ENCODE measurements around the gene DHDDS. TPM values are rescaled to one million over a fixed set of nuclear protein-coding genes. Genes with fewer than 3 reads are reported as not detected.

DHDDS gene
- polyA plus RNA-seq, 1 donor, result 35.2 TPM

DNA sequence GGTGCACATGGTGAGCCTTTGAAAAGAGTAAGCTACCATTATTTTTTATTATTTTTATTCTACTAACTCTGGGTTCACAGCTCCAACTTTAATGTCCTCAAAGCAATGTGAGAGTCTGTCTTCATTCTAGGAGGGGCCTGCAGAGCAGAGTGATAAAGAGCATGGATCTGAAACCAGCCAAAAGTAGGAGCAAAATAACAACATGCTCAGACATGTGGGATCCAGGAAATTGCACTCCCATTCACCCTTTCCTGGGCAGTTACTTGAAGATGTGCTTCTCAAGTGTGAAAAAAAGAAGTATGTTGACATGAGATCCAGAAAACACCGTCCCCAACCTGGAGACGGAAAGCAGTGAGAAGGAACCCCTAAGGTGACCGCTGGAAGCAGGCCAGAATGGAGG lies 30.2 kb upstream of the DHDDS start:
- no peaks in the 10 kb centered on the region for H3K9me3 ChIP-seq (ENCODE audit: control insufficient read depth, low read depth, low read length)
- 79% methylated on average over 3 of the region's 3 CpGs for WGBS (ENCODE audit: insufficient coverage, low lambda C conversion rate)
- no peaks in the 10 kb centered on the region for H3K4me1 ChIP-seq (ENCODE audit: control insufficient read depth, insufficient read depth, low read length)
- no peak overlapping the region for H3K4me3 ChIP-seq (ENCODE audit: low read length)
- no peak overlapping the region for H3K27ac ChIP-seq (ENCODE audit: low read length)
- DNase-seq, result no peak
- H3K27me3 ChIP-seq (ENCODE audit: control insufficient read depth, insufficient read depth, low read length), result no peaks in the 10 kb centered on the region
- no peaks in the 10 kb centered on the region for H3K36me3 ChIP-seq (ENCODE audit: control insufficient read depth, insufficient read depth, low read length)

DNA sequence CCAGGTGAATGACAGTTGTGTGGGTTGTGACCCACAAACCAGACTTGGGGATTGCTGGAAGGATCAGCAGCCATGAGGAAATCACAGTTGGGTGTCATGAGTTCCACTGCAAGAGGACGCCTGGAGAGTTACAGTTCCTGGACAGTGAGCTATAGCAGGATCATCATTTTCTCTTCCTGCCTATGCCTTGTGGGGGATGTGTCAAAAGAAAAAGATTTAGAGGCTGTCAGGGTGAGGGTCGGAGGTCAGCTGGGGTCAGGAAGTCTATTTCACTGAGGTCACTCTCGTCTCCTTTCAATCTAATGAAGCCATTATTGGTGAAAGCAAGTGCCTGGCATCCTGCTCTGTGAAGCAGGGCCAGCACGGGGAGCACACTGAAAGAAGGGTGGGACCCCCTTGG lies 28.5 kb upstream of the DHDDS start:
- no peak for DNase-seq
- WGBS (ENCODE audit: insufficient coverage, low lambda C conversion rate), result no CpG with 5 or more reads among the region's 4 CpGs
- Histone ChIP-seq H3K4me3 (ENCODE audit: low read length) (no peak overlapping the region), H3K36me3 (ENCODE audit: control insufficient read depth, insufficient read depth, low read length) (no peaks in the 10 kb centered on the region), H3K27me3 (ENCODE audit: control insufficient read depth, insufficient read depth, low read length) (peaks cover 1% of the 10 kb centered on the region), H3K9me3 (ENCODE audit: control insufficient read depth, low read depth, low read length) (no peaks in the 10 kb centered on the region), H3K4me1 (ENCODE audit: control insufficient read depth, insufficient read depth, low read length) (no peaks in the 10 kb centered on the region), H3K27ac (ENCODE audit: low read length) (no peak overlapping the region)

DNA sequence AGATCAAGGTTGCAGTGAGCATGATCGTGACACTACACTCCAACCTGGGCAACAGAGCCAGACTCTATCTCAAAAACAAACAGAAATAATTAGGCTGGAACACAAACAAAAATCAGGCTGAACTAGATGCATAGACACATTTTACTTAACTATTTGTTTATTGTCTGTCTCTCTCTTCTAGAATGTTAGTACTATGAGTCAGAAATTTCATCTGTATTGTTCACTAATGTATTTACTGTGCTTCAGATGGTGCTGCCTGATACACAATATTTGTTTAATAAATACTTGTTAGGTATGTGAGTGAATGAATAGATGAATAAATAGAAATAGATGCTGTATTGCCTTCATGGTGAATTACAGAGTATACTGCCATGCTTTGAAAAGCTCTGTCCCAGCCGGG lies 27.5 kb upstream of the DHDDS start:
- no CpG with 5 or more reads among the region's 2 CpGs for WGBS (ENCODE audit: insufficient coverage, low lambda C conversion rate)
- Histone ChIP-seq H3K4me1 (ENCODE audit: control insufficient read depth, insufficient read depth, low read length) (no peaks in the 10 kb centered on the region), H3K9me3 (ENCODE audit: control insufficient read depth, low read depth, low read length) (no peaks in the 10 kb centered on the region), H3K36me3 (ENCODE audit: control insufficient read depth, insufficient read depth, low read length) (no peaks in the 10 kb centered on the region), H3K4me3 (ENCODE audit: low read length) (no peak overlapping the region), H3K27me3 (ENCODE audit: control insufficient read depth, insufficient read depth, low read length) (peaks cover 11% of the 10 kb centered on the region), H3K27ac (ENCODE audit: low read length) (no peak overlapping the region)
- no peak for DNase-seq

DNA sequence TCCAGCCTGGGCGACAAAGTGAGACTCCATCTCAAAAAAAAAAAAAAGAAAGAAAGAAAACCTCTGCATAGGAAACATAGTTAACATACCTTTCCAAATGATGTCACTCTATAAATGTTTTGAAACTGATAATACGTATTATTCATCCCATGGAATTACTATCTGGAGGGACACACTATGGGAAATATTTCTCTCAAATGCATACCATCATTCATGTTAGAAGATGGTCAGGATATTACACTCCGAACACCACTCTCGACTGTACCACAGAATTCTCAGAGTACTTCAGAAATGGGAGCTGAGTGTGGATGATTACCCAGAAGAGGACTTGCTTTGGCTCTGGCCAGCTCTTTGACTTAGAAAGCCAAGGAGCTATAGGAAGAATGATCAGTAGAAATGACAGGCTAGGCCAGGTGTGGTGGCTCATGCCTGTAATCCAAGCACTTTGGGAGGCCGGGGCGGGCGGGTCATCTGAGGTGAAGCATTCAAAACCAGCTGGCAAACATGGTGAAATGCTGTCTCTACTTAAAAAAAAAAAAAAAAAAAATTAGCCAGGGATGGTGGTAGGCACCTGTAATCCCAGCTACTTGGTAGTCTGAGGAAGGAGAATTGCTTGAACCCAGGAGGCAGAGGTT lies 26.7 kb upstream of the DHDDS start:
- Histone ChIP-seq H3K27me3 (ENCODE audit: control insufficient read depth, insufficient read depth, low read length) (peaks cover 19% of the 10 kb centered on the region), H3K27ac (ENCODE audit: low read length) (no peak overlapping the region), H3K9me3 (ENCODE audit: control insufficient read depth, low read depth, low read length) (peaks cover under 1% of the 10 kb centered on the region), H3K4me1 (ENCODE audit: control insufficient read depth, insufficient read depth, low read length) (no peaks in the 10 kb centered on the region), H3K36me3 (ENCODE audit: control insufficient read depth, insufficient read depth, low read length) (no peaks in the 10 kb centered on the region), H3K4me3 (ENCODE audit: low read length) (no peak overlapping the region)
- DNase-seq, result no peak
- WGBS (ENCODE audit: insufficient coverage, low lambda C conversion rate), result 80% methylated on average over 1 of the region's 7 CpGs

DNA sequence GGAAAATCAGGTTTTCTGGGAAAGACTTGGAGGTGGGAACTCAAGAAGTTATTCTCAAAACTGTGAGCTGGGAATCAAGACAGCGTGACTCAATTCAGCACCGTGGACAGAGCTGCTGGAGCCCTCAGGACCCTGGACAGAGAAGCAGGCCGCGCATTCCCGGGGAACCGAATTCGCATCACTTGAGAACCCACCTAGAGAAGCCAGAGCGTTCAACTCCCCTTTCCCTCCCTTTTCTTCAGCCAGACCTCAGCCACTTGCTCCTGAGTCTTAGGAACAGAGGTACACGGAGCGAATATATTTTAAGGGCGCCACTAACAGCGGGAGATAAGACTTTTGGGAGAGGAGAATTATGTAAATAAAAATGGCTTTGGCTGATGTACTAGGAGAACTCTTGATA lies 23.5 kb upstream of the DHDDS start:
- Histone ChIP-seq H3K27ac (ENCODE audit: low read length) (no peak overlapping the region), H3K27me3 (ENCODE audit: control insufficient read depth, insufficient read depth, low read length) (peaks cover 50% of the 10 kb centered on the region), H3K4me1 (ENCODE audit: control insufficient read depth, insufficient read depth, low read length) (no peaks in the 10 kb centered on the region), H3K36me3 (ENCODE audit: control insufficient read depth, insufficient read depth, low read length) (no peaks in the 10 kb centered on the region), H3K4me3 (ENCODE audit: low read length) (no peak overlapping the region), H3K9me3 (ENCODE audit: control insufficient read depth, low read depth, low read length) (peaks cover 5% of the 10 kb centered on the region)
- 0% methylated on average over 2 of the region's 12 CpGs for WGBS (ENCODE audit: insufficient coverage, low lambda C conversion rate)
- peak; percentile 48 to 60 for DNase-seq

DNA sequence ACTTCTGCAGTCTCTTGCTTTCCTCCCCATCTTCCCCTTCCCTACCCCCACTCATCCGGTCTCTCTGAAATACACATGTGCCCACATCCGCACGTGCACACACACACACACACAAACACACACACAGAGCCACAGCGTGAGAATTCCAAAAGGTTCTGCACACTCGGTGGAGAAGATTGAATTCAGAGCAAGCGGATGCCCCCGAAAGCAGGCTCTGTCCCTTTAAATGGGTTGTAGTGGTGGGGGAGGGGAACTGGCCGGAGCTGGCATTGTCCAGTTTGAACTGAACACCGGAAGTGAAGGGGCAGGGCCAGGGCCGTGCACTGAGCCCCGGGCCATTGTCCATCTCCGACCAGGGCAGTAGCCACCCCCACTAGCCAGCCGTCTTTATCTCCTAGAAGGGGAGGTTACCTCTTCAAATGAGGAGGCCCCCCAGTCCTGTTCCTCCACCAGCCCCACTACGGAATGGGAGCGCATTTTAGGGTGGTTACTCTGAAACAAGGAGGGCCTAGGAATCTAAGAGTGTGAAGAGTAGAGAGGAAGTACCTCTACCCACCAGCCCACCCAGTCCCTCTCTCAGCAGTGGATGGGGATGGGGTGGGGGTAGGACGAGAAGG lies 22.8 kb upstream of the DHDDS start:
- peaks cover 57% of the 10 kb centered on the region for H3K27me3 ChIP-seq (ENCODE audit: control insufficient read depth, insufficient read depth, low read length)
- DNase-seq, result no peak
- H3K4me1 ChIP-seq (ENCODE audit: control insufficient read depth, insufficient read depth, low read length), result no peaks in the 10 kb centered on the region
- H3K27ac ChIP-seq (ENCODE audit: low read length), result no peak overlapping the region
- peaks cover 5% of the 10 kb centered on the region for H3K9me3 ChIP-seq (ENCODE audit: control insufficient read depth, low read depth, low read length)
- H3K36me3 ChIP-seq (ENCODE audit: control insufficient read depth, insufficient read depth, low read length), result no peaks in the 10 kb centered on the region
- no CpG with 5 or more reads among the region's 16 CpGs for WGBS (ENCODE audit: insufficient coverage, low lambda C conversion rate)
- H3K4me3 ChIP-seq (ENCODE audit: low read length), result no peak overlapping the region

DNA sequence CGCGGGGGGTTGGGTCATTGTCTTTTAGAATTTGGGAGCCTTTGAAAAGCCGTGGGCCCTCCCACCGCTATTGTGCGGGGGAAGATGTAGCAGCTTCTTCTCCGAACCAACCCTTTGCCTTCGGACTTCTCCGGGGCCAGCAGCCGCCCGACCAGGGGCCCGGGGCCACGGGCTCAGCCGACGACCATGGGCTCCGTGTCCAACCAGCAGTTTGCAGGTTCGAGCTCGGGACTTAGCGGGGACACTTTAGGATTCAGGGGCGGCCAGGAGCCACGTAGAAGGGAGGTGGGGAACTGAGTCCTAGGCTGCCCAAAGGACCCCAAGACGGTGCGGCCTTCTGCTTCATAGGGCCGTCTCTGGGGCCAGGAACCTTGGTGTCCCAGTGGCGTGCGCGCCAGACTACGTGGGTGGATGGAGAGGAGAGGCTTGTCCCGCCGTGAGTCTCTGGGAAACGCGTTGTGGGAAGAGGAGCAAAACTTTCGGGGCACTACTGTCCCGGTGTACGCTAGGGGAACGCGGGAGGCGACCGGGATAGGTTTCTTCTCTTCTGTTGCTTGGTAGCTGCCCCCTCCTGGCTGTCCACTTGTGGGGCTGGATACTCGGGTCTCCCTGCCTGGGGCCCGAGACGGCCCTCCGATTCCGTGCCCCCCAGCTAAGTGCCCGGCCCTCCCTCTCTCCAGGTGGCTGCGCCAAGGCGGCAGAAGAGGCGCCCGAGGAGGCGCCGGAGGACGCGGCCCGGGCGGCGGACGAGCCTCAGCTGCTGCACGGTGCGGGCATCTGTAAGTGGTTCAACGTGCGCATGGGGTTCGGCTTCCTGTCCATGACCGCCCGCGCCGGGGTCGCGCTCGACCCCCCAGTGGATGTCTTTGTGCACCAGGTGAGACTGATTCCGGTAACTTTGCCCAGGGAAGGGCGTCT lies 21.2 kb upstream of the DHDDS start, which contains the start of gene LIN28A:
Gene LIN28A, plus strand, starts transcription at position 112 of the 918 bp plus-strand sequence. Its CDS starts 75 bp downstream, at position 187.
- H3K9me3 ChIP-seq (ENCODE audit: control insufficient read depth, low read depth, low read length), result peaks cover 5% of the 10 kb centered on the region
- WGBS (ENCODE audit: insufficient coverage, low lambda C conversion rate), result no CpG with 5 or more reads among the region's 70 CpGs
- DNase-seq, result no peak
- H3K27ac ChIP-seq (ENCODE audit: low read length), result no peak within 1 kb of the TSS
- H3K4me1 ChIP-seq (ENCODE audit: control insufficient read depth, insufficient read depth, low read length), result no peaks in the 10 kb centered on the region
- no peaks in the 10 kb centered on the region for H3K36me3 ChIP-seq (ENCODE audit: control insufficient read depth, insufficient read depth, low read length)
- no peak within 1 kb of the TSS for H3K4me3 ChIP-seq (ENCODE audit: low read length)
- peaks cover 70% of the 10 kb centered on the region for H3K27me3 ChIP-seq (ENCODE audit: control insufficient read depth, insufficient read depth, low read length)

DNA sequence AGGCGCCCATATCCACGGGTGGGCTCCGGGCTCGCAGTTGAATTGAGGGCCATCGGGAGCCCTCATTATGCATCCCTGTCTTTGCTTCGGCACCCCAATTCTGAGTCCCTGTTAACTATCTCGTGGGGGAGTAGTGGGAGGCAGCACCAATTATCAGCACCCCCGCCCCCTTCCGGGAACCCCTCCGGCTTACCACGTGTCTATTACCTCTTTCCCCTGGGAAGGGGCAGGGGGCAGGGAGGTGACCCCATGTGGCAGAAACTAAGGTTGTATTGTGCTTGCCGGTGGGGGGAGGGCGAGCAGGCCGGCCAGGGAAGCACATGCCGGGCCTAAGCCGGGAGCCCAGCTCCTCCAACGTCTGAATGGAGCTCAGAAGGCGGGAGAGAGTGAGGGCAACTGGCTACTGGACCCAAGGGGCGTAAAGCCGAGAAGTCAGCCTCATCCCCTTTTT lies 20.5 kb upstream of the DHDDS start:
- peaks cover 70% of the 10 kb centered on the region for H3K27me3 ChIP-seq (ENCODE audit: control insufficient read depth, insufficient read depth, low read length)
- no peak overlapping the region for H3K4me3 ChIP-seq (ENCODE audit: low read length)
- H3K36me3 ChIP-seq (ENCODE audit: control insufficient read depth, insufficient read depth, low read length), result no peaks in the 10 kb centered on the region
- peaks cover 5% of the 10 kb centered on the region for H3K9me3 ChIP-seq (ENCODE audit: control insufficient read depth, low read depth, low read length)
- no peak overlapping the region for H3K27ac ChIP-seq (ENCODE audit: low read length)
- no peak for DNase-seq
- WGBS (ENCODE audit: insufficient coverage, low lambda C conversion rate), result no CpG with 5 or more reads among the region's 20 CpGs
- no peaks in the 10 kb centered on the region for H3K4me1 ChIP-seq (ENCODE audit: control insufficient read depth, insufficient read depth, low read length)

DNA sequence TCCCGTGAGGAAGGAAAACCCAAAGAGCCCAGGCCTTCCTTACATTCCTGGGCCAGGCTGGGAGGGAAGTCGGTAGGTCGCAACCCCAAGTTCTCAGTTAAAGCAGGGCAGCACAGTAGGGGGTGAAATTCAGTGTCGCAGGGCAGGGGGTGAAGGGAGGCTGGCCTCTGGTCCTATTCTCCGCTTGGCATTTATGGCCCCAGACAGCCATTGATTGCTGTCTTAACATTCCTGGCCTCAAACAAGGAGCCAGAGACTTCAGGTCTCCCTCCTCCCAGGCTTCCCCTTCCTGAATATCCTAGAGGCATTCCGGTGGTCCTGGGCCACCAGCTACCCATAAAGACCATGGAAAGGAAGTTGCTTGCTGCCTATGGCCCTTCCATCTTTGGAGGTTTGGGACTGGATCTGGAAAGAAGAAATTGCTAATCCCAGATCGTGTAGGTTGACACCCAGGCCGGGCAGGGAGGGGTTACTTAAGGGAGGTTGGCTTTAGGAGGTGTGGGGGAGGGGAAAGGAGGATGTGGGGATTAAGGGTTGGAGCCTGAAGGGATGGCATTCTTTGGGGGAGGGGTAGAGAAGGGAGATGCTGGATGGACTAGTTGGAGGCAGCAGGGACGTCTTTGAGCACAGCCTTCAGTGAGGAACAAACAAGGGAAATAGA lies 19.8 kb upstream of the DHDDS start:
- Histone ChIP-seq H3K27me3 (ENCODE audit: control insufficient read depth, insufficient read depth, low read length) (peaks cover 70% of the 10 kb centered on the region), H3K4me1 (ENCODE audit: control insufficient read depth, insufficient read depth, low read length) (no peaks in the 10 kb centered on the region), H3K27ac (ENCODE audit: low read length) (no peak overlapping the region), H3K4me3 (ENCODE audit: low read length) (no peak overlapping the region), H3K9me3 (ENCODE audit: control insufficient read depth, low read depth, low read length) (peaks cover 5% of the 10 kb centered on the region), H3K36me3 (ENCODE audit: control insufficient read depth, insufficient read depth, low read length) (no peaks in the 10 kb centered on the region)
- 0% methylated on average over 1 of the region's 9 CpGs for WGBS (ENCODE audit: insufficient coverage, low lambda C conversion rate)
- DNase-seq, result no peak

DNA sequence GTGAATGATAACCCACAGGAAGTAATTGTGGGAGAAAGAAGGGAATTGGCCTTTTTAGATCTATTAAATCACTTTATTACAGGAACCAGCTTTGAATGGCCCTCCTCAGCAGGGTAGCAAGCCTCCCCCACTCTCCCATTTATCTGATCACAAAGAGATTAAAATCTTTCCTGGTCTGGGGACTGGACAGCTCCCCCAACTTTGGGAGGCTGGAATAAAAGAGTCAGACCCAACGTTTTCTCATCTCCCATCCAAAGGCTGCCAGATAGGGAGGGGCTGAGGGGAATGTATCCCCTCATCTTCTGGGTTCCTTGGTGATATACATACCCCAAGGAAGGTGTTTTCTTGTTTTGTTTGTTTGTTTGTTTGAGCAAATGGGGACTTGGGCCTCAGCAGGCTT lies 19.1 kb upstream of the DHDDS start:
- H3K36me3 ChIP-seq (ENCODE audit: control insufficient read depth, insufficient read depth, low read length), result no peaks in the 10 kb centered on the region
- H3K4me3 ChIP-seq (ENCODE audit: low read length), result no peak overlapping the region
- no peak overlapping the region for H3K27ac ChIP-seq (ENCODE audit: low read length)
- peaks cover 70% of the 10 kb centered on the region for H3K27me3 ChIP-seq (ENCODE audit: control insufficient read depth, insufficient read depth, low read length)
- no peak for DNase-seq
- H3K9me3 ChIP-seq (ENCODE audit: control insufficient read depth, low read depth, low read length), result peaks cover 5% of the 10 kb centered on the region
- no peaks in the 10 kb centered on the region for H3K4me1 ChIP-seq (ENCODE audit: control insufficient read depth, insufficient read depth, low read length)
- WGBS (ENCODE audit: insufficient coverage, low lambda C conversion rate), result no CpG with 5 or more reads among the region's 1 CpG
